Lower leg skin (tissue), 4 donors: ENCODE results near the gene PTBP3. TPM values are rescaled to one million over a fixed set of nuclear protein-coding genes. Genes with fewer than 3 reads are reported as not detected.

Source experiments
- DNase-seq, 2 donors: peaks; one replicate each; pipeline ENCODE4 v3.0.0-alpha.2; 2019; ENCODE audit warnings: low spot score in 2 of 2
- H3K4me3 ChIP-seq: fragments of 200-600 bp; sonication (generic); 2 replicates; pipeline ENCODE4 v1.5.1; 2017; ENCODE audit warnings: mild to moderate bottlenecking, low read depth; ENCODE audit not compliant: poor library complexity, severe bottlenecking
- CTCF ChIP-seq, 3 donors: fragments of 450-650 bp; IDR thresholded peaks; one replicate each; pipeline ENCODE4 v1.5.1; 2016; ENCODE audit warnings: antibody characterized with exemption in 3 of 3, mild to moderate bottlenecking in 3 of 3, moderate library complexity in 2 of 3
- POLR2A ChIP-seq, 2 donors: fragments of 450-650 bp; IDR thresholded peaks; one replicate each; pipeline ENCODE4 v1.6.1; 2016 to 2017; ENCODE audit warnings: antibody characterized with exemption in 2 of 2, mild to moderate bottlenecking in 1 of 2, moderate library complexity in 1 of 2
- WGBS, 2 donors: methylation state at CpG; one replicate each; pipeline ENCODE4 v1.1.5; 2018; 5-methylcytosine and 5-hydroxymethylcytosine counted together
- intact Hi-C: fragments of 100-400 bp; cut with DNase I; formaldehyde crosslinking; loops from one replicate; pipeline ENCODE4 v1.15.0; 2023; ENCODE audit warnings: low total_unique reads
- total RNA-seq, 4 donors: library from RNA; depleted of rRNA; stranded (reverse); fragments of >200 nt; gene quantifications; one replicate each; pipeline ENCODE4 v1.1.0, GENCODE V29; 2016

Gene PTBP3
- total RNA-seq, 4 donors from 2014 or later, result 82.5 to 201 (median 156) TPM

GRCh38 chr9:112224401-112225289 lies 108.8 kb downstream of the PTBP3 start:
- DNase-seq, result no peak
- TF ChIP-seq CTCF (IDR thresholded peaks at IDR 0.05) (no peak), POLR2A (IDR thresholded peaks at IDR 0.05) (no peak)
- 62 to 70% methylated on average over 4 of the region's 4 CpGs for WGBS, 2 donors
- intact Hi-C loops, result no loop called here
- no peak overlapping the region for H3K4me3 ChIP-seq

GRCh38 chr9:112218908-112219307 lies 114.5 kb downstream of the PTBP3 start:
- TF ChIP-seq POLR2A (IDR thresholded peaks at IDR 0.05), result no peak
- no peak for TF ChIP-seq CTCF (IDR thresholded peaks at IDR 0.05)

GRCh38 chr9:112212926-112213325 lies 120.5 kb downstream of the PTBP3 start:
- TF ChIP-seq POLR2A (IDR thresholded peaks at IDR 0.05) (no peak), CTCF (IDR thresholded peaks at IDR 0.05) (no peak)
- 83 to 95% methylated on average over 2 of the region's 2 CpGs for WGBS, 2 donors
- no peak for DNase-seq
- intact Hi-C loops, result no loop called here
- no peak overlapping the region for H3K4me3 ChIP-seq

More at GRCh38 chr9:112218908-112219307, 114.5 kb downstream of the PTBP3 start:
- WGBS, 2 donors, result 86 to 90% methylated on average over 3 of the region's 3 CpGs
- intact Hi-C loops, result no loop called here
- no peak overlapping the region for H3K4me3 ChIP-seq
- no peak for DNase-seq

- TF ChIP-seq CTCF (IDR thresholded peaks at IDR 0.05) (no peak), POLR2A (IDR thresholded peaks at IDR 0.05) (no peak)
- intact Hi-C loops, result no loop called here
- no peak overlapping the region for H3K4me3 ChIP-seq
- DNase-seq, result no peak
- 100% methylated on average over 1 of the region's 1 CpG for WGBS, 2 donors
Observed at GRCh38 chr9:112207451-112207850, 126.0 kb downstream of the PTBP3 start.

- intact Hi-C loops, result no loop called here
- H3K4me3 ChIP-seq, result no peak overlapping the region
- 54 to 59% methylated on average over 2 of the region's 2 CpGs for WGBS, 2 donors
- no peak for DNase-seq
- TF ChIP-seq CTCF (IDR thresholded peaks at IDR 0.05) (no peak), POLR2A (IDR thresholded peaks at IDR 0.05) (no peak)
Observed at GRCh38 chr9:112203536-112203935, 129.9 kb downstream of the PTBP3 start.
